NCI-H524 treated with DMSO at 0.1 percent for 48 hours (cell line): ENCODE measurements around the gene SCAF11.

Source experiments
- DNase-seq: peaks from one replicate; lab custom pipeline; 2025; lab: John Stamatoyannopoulos, UW

The SCAF11 gene

DNA sequence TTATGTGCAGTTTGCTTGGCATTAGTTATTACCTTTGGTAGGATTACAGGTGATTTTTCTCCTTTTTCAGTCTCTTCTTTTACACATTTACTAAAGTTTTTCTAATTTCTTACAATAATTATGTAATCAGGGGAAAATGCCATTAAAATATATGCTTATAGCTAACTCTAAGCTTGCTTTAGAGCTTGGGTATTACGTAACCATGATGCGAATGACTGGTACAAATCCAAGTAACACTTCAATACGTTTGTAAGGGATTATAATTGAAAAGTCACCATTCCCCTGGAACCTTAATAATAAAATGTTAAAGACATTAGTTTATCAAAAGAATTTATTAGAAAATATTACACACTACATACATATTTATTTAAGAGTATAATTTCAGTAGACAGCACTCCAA, 71.6 kb downstream of the SCAF11 start:
- no peak for DNase-seq

GRCh38 chr12:45915405-45915804, 75.0 kb downstream of the SCAF11 start:
- no peak for DNase-seq

GRCh38 chr12:45914090-45914489, 76.3 kb downstream of the SCAF11 start:
- DNase-seq = no peak

DNA sequence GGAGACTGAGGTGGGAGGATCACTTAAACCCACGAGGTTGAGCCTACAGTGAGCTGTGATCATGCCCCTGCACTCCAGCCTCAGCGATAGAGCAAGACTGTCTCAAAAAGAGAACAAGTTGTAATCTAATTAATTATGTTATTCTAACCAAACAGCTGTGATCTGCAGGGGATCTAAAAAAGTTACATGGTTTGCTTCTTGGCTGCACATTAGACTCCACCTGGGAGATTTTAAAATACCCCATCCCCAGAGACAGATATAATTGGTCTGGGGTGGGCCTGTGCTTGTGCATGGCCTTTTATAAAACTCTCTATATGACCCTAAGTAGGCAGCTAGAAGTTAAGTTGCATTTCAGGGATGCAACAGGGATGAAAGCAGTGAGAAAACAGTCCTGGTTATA, 76.7 kb downstream of the SCAF11 start:
- DNase-seq = no peak

DNA sequence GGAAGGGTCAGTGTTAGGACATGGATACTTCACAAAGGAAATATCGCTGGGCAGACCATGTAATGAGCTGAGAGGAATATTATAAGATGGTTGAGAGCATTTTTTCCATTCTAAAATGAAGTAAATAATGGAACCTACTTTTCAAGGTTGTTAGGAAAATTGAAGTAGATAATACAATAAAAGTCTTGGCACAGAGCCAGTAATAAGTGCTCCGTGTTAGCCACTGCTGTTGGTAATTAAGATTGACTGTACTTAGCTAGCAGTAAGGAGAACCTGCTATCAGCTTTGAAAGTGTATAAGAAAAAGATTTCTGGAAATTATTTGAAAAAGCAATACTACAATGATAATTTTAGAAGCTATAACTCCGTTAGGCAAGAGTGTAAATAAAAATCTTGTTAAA, 77.6 kb downstream of the SCAF11 start:
- DNase-seq = no peak

DNA sequence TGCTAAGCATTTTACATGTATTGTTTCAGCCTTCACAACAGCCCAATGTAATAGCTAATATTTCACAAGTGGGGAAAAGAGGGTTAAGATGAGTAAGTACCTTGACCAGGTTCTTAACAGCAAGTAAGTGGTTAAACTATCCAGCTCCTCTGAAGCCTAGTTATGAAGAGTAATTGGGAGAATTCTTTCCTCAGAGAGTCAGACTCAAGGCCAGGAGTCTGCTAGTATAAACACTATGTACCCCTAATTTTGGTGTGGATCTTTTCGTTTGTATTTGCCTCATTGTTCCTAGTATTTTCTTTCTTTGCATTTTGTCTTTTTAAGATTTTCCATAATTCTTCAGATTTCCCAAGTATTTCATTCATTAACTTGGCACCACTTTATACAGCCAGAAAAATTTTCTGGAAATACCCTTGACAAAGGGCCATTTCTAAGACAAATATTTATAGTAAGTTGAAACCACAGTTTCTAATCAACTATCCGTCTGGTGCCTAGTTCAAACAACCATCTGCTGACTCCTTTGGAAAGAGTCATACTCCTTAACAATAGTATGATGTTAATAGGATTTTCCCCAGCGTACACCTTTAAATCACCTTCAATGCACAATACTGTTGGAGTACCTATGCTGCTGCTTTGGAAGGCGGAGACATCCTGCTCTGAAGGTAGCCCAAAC, 81.2 kb downstream of the SCAF11 start:
- peak; percentile 3 for DNase-seq

- no peak for DNase-seq
These were observed 82.4 kb downstream of the SCAF11 start for GRCh38 chr12:45907955-45908354.

GRCh38 chr12:45898094-45898493, 92.3 kb downstream of the SCAF11 start:
- DNase-seq = no peak

- no peak for DNase-seq
These were observed 94.4 kb downstream of the SCAF11 start for GRCh38 chr12:45895961-45896360.

GRCh38 chr12:45893240-45893639, 97.1 kb downstream of the SCAF11 start:
- DNase-seq = no peak

DNA sequence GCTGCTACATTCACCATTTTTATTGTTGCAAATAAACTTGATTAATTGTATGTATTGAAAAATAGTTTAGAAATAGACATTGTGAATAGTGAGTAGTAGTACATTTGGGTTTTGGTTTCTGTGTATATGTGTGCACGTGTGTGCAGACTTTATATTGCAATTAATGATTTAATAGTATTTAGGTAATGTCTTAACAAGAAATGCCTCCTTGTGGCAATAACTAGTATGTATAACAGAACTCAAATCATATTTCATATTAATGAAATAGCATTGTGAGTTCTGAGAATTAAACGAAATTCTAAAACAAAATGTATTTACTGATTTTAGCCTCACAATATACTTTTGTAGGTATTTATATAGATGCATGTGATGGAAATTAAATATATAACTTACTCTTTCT, 100.1 kb downstream of the SCAF11 start:
- DNase-seq = no peak

GRCh38 chr12:45887544-45887943, 102.8 kb downstream of the SCAF11 start:
- DNase-seq = no peak

DNA sequence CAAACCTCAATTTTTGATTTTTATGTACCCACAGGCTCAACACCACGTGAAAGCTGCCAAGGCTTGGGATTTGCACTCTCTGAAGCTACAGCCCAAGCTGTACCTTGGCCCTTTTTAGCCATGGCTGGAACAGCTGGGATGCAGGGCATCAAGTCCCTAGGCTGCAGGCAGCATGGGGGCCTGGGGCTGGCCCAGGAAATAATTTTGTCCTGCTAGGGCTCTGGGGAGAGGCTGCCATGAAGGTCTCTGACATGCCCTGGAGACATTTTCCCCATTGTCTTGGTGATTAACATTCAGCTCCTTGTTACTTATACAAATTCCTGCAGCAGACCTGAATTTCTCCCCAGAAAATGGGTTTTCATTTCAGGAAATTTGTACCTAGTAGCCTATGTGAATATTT, 103.7 kb downstream of the SCAF11 start:
- DNase-seq = no peak

DNA sequence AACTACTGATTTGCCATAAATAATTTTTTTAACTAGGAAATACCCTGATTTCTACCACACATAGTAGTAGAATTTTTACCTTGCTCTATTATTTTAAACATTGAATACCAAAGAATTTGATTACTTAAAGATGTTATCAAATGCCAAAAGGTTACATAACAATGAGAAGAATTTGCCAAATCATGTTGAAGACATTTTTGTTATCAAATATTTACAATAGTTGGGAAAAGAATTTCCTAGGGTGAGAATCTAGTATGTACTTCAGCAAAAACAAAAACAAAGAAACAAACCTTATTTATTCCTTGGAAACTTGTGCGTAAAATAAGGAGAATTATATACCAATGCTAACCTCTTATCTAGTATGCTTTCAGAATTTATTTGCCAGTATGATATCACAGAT, 107.2 kb downstream of the SCAF11 start:
- no peak for DNase-seq

DNA sequence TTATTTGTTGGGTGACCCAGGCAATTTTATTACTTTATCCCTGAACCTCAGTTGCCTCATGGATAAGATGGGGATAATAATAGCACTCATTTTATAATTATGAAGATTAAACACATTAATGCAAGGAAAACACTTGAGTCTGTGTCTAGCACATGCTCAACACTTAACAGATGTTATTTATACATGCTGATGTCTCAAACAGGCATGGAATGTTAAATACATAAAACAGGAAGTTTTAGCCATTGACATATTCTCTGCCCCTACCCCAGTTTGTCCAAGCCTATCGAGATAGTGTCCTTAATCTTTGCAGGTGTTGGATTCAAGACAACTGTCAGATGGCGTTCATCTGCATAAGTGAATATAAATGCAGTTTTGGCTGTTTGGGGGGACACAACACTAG, 109.8 kb downstream of the SCAF11 start:
- DNase-seq = peak; percentile 5

DNA sequence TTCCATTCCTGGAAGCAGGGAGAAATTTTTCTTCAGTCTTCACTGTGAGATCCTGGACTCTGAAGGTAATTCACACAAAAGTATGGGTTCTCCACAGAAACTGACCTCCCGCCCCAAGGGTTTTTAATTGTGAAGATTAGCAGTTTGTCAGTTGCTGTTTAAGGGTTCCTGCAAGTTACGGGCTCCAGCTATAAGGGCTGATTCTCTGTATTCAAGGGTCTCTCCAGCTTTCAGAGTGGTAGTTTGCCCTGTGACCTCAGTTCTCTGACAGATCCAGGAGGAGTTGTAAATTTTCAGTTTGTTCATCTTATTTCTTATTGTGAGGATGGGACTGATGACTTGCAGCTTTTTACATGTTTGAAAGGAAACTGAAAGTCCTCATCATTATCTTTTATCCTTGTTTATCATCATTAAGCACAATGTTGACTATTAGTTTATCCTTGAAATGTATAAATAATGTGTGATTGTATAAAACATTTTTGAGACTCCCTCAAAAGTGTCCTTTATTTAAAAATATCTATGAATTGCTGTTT, 110.9 kb downstream of the SCAF11 start:
- DNase-seq = no peak

GRCh38 chr12:45878630-45879255, 111.6 kb downstream of the SCAF11 start:
- DNase-seq = no peak

- DNase-seq = no peak
These were observed 113.3 kb downstream of the SCAF11 start for GRCh38 chr12:45877069-45877468.

DNA sequence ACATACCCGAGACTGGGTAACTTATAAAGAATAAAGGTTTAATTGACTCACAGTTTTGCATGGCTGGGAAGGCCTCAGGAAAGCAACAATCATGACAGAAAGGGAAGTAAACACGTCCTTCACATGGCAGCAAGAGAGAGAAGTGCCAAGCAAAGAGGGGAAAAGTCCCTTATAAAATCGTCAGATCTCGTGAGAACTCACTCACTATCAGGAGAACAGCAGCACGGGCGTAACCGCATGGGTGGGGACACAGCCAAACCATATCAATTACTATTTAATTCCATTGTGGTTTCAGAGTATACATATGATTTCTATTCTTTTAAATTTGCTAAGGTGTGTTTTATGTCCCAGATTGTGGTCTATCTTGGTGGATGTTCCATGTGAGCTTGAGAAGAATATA, 117.9 kb downstream of the SCAF11 start:
- DNase-seq = no peak
